ENCODE results near the gene CD79B.
"Not testable (repeated sequence)": the region's sequence is repeated elsewhere in the genome, so short reads cannot be mapped to it uniquely, and the experiment has no call there.

DNA sequence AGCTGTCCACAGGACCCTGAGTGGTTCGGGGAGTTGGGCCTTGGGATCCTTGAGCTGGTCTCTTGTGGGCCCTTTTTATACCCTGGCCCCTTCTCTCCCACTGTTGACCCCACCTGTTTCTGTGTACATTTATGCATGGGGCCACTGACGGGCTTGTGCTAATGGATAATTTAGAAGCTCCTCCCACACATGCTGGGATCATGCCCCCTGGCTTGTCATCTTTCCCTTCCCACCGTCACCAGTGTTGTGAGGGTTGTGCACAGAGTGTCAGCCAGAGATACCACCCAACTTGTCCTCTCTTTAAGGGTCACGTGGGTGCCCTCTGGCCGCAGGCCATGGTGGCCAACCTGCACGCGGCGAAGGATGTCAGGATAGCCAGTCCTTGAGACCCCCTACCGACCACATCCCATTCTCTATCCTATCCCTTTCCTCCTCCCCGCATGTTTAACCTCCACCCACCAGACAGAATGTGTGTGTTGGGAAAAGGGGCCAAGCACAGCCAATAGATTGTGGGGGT is 13.3 kb downstream of the CD79B start, which contains the start of gene GH1:
- TF ChIP-seq, protein P1, sequence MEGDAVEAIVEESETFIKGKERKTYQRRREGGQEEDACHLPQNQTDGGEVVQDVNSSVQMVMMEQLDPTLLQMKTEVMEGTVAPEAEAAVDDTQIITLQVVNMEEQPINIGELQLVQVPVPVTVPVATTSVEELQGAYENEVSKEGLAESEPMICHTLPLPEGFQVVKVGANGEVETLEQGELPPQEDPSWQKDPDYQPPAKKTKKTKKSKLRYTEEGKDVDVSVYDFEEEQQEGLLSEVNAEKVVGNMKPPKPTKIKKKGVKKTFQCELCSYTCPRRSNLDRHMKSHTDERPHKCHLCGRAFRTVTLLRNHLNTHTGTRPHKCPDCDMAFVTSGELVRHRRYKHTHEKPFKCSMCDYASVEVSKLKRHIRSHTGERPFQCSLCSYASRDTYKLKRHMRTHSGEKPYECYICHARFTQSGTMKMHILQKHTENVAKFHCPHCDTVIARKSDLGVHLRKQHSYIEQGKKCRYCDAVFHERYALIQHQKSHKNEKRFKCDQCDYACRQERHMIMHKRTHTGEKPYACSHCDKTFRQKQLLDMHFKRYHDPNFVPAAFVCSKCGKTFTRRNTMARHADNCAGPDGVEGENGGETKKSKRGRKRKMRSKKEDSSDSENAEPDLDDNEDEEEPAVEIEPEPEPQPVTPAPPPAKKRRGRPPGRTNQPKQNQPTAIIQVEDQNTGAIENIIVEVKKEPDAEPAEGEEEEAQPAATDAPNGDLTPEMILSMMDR (IDR thresholded peaks at IDR 0.05), result not testable (repeated sequence)
- not testable (repeated sequence) for TF ChIP-seq POLR2A (IDR thresholded peaks at IDR 0.05)
